KMS-11 (cell line): ENCODE measurements around the gene GBE1.

Experiments
- H2AFZ ChIP-seq: fragments of 200-600 bp; sonication (generic); 2 replicates; pipeline ENCODE4 v1.6.1; 2016; ENCODE audit warnings: antibody characterized with exemption, mixed run types, low read depth
- H3K27ac ChIP-seq: fragments of 200-600 bp; sonication (generic); 2 replicates; pipeline ENCODE4 v1.6.1; 2016; ENCODE audit warnings: mild to moderate bottlenecking, mixed run types
- H3K27me3 ChIP-seq: fragments of 200-600 bp; sonication (generic); 2 replicates; pipeline ENCODE4 v1.6.1; 2017; ENCODE audit warnings: mild to moderate bottlenecking, low read depth, mixed run types, moderate library complexity; ENCODE audit not compliant: insufficient read depth
- H3K36me3 ChIP-seq: fragments of 200-600 bp; sonication (generic); 2 replicates; pipeline ENCODE4 v1.6.1; 2017; ENCODE audit warnings: mild to moderate bottlenecking, mixed run types; ENCODE audit not compliant: insufficient read depth
- H3K4me1 ChIP-seq: fragments of 200-600 bp; sonication (generic); 2 replicates; pipeline ENCODE4 v1.6.1; 2016; ENCODE audit warnings: mild to moderate bottlenecking, low read depth, mixed run types; ENCODE audit not compliant: poor library complexity, severe bottlenecking
- H3K4me2 ChIP-seq: fragments of 200-600 bp; sonication (generic); 2 replicates; pipeline ENCODE4 v1.7.0; 2016; ENCODE audit warnings: mild to moderate bottlenecking, mixed run types
- H3K4me3 ChIP-seq: fragments of 200-600 bp; sonication (generic); IDR thresholded peaks from 2 replicates; pipeline ENCODE4 v1.6.1; 2017; ENCODE audit warnings: low read depth, low read length, mixed read lengths; ENCODE audit not compliant: insufficient read depth
- H3K79me2 ChIP-seq: fragments of 200-600 bp; sonication (generic); 2 replicates; pipeline ENCODE4 v1.6.1; 2016; ENCODE audit warnings: low read depth, mixed run types; ENCODE audit not compliant: insufficient read depth
- H3K9ac ChIP-seq: fragments of 200-600 bp; sonication (generic); 2 replicates; pipeline ENCODE4 v1.6.1; 2016; ENCODE audit warnings: mild to moderate bottlenecking, mixed run types
- H4K20me1 ChIP-seq: fragments of 200-600 bp; sonication (generic); 2 replicates; pipeline ENCODE4 v1.6.1; 2016; ENCODE audit warnings: mild to moderate bottlenecking, mixed run types; ENCODE audit not compliant: insufficient read depth
- CTCF ChIP-seq: fragments of 200-600 bp; sonication (generic); conservative IDR thresholded peaks from 2 replicates; pipeline ENCODE4 v1.6.1; 2017; ENCODE audit warnings: low read depth, mild to moderate bottlenecking, antibody characterized with exemption, low read length, moderate library complexity, mixed read lengths

GBE1 gene

GRCh38 chr3:81490541-81491288 lies 270.7 kb downstream of the GBE1 start:
- peak; percentile 77 for TF ChIP-seq CTCF
- H2AFZ ChIP-seq, result no peak overlapping the region

GRCh38 chr3:81485444-81485865 lies 276.0 kb downstream of the GBE1 start:
- Histone ChIP-seq H2AFZ (no peak overlapping the region), H3K9ac (no peak overlapping the region), H3K27ac (no peak overlapping the region), H4K20me1 (no peaks in the 10 kb centered on the region), H3K4me1 (no peaks in the 10 kb centered on the region), H3K4me2 (no peak overlapping the region), H3K4me3 (no peak overlapping the region), H3K36me3 (no peaks in the 10 kb centered on the region), H3K27me3 (no peaks in the 10 kb centered on the region), H3K79me2 (no peaks in the 10 kb centered on the region)
- no peak for TF ChIP-seq CTCF

More at GRCh38 chr3:81490541-81491288, 270.7 kb downstream of the GBE1 start:
- Histone ChIP-seq H3K4me2 (no peak overlapping the region), H3K27ac (no peak overlapping the region), H3K4me1 (no peaks in the 10 kb centered on the region), H3K27me3 (no peaks in the 10 kb centered on the region), H3K9ac (no peak overlapping the region), H3K36me3 (no peaks in the 10 kb centered on the region), H4K20me1 (no peaks in the 10 kb centered on the region), H3K4me3 (no peak overlapping the region), H3K79me2 (no peaks in the 10 kb centered on the region)

DNA sequence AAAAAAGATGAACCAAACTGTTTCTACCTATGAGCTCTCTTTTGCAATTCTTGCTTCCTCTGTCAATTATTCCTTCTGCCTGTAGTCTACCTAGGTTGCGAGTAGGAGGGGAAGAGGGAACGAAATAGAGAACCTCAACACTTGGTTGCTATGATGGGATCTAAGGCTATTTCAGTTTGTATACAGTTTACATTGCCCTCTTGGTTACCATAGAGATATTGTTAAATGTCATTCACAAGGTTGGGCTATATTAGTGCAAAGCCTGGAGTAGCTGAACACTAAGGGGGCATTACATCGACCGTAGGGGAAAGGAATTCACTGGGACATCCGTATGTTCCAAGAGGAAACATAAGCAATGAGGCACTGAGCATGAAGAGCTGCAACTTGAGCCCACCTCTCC lies 276.9 kb downstream of the GBE1 start:
- no peaks in the 10 kb centered on the region for H3K4me1 ChIP-seq
- no peaks in the 10 kb centered on the region for H3K79me2 ChIP-seq
- no peak overlapping the region for H3K27ac ChIP-seq
- no peaks in the 10 kb centered on the region for H4K20me1 ChIP-seq
- no peak overlapping the region for H2AFZ ChIP-seq
- H3K36me3 ChIP-seq, result no peaks in the 10 kb centered on the region
- no peaks in the 10 kb centered on the region for H3K27me3 ChIP-seq
- no peak overlapping the region for H3K9ac ChIP-seq
- TF ChIP-seq CTCF, result no peak
- H3K4me3 ChIP-seq, result no peak overlapping the region
- no peak overlapping the region for H3K4me2 ChIP-seq

DNA sequence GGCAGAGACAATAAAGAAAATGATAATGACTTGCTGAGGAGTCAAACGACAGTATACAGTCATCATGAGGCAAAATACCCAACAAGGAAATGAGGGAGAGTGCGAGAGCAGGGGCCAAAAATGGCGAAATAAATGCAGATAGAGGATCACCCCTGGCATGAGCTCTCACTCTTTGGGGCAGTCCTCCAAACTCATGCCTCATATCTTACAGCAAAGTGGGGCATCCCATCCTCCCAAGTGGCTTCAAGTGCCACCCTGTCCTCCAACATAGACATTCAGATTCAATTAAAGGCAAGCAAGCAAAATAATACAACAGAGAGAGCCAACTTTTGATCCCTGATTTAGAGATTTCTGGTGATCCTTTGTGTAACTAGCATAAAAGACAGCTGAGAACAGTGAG lies 278.4 kb downstream of the GBE1 start:
- TF ChIP-seq CTCF, result no peak
- Histone ChIP-seq H3K9ac (no peak overlapping the region), H2AFZ (no peak overlapping the region), H3K4me1 (no peaks in the 10 kb centered on the region), H3K27me3 (no peaks in the 10 kb centered on the region), H3K79me2 (no peaks in the 10 kb centered on the region), H3K4me3 (no peak overlapping the region), H3K27ac (no peak overlapping the region), H3K36me3 (no peaks in the 10 kb centered on the region), H3K4me2 (no peak overlapping the region), H4K20me1 (no peaks in the 10 kb centered on the region)
